HepG2 (cell line): ENCODE results near the gene NKX1-2. TPM values are rescaled to one million over a fixed set of nuclear protein-coding genes. Genes with fewer than 3 reads are reported as not detected.

Experiments used
- DMTF1 ChIP-seq: sonication (generic); formaldehyde crosslinking; IDR thresholded peaks from 2 replicates; pipeline ENCODE4 v1.4.0; 2020; ENCODE audit warnings: mild to moderate bottlenecking, missing genetic modification reagents
- E2F5 ChIP-seq: sonication (generic); formaldehyde crosslinking; conservative IDR thresholded peaks from 2 replicates; pipeline ENCODE4 v1.4.0; 2020; ENCODE audit warnings: missing genetic modification reagents
- GATA4 ChIP-seq: sonication (generic); IDR thresholded peaks from 2 replicates; pipeline ENCODE4 v1.6.1; 2016; ENCODE audit warnings: antibody characterized with exemption, low read depth, borderline replicate concordance
- MIER3 ChIP-seq: IDR thresholded peaks from 2 replicates; pipeline ENCODE4 v1.6.1; 2016; ENCODE audit warnings: missing compliant biosample characterization, borderline replicate concordance
- NR2F2 ChIP-seq: IDR thresholded peaks from 2 replicates; pipeline ENCODE4 v1.6.1; 2012; ENCODE audit warnings: low read depth, inconsistent platforms, borderline replicate concordance
- SP140L ChIP-seq: sonication (generic); formaldehyde crosslinking; IDR thresholded peaks from 2 replicates; pipeline ENCODE4 v1.4.0; 2020; ENCODE audit warnings: missing genetic modification reagents, borderline replicate concordance
- TEAD3 ChIP-seq: optimal IDR thresholded peaks from 2 replicates; pipeline ENCODE3; 2016; ENCODE audit warnings: borderline replicate concordance
- TFAP4 ChIP-seq: sonication (generic); IDR thresholded peaks from 2 replicates; pipeline ENCODE4 v1.6.1; 2016; ENCODE audit warnings: low read depth, borderline replicate concordance
- U2AF1 ChIP-seq: fragments of 200-400 bp; formaldehyde crosslinking; optimal IDR thresholded peaks from 2 replicates; pipeline ENCODE3; 2017; ENCODE audit warnings: mild to moderate bottlenecking, low read depth, low read length
- XRCC5 ChIP-seq: fragments of 200-400 bp; formaldehyde crosslinking; optimal IDR thresholded peaks from 2 replicates; pipeline ENCODE3; 2017; ENCODE audit warnings: mild to moderate bottlenecking, low read length
- ZNF543 ChIP-seq: sonication (generic); formaldehyde crosslinking; IDR thresholded peaks from 2 replicates; pipeline ENCODE4 v1.4.0; 2020; ENCODE audit warnings: mild to moderate bottlenecking, missing genetic modification reagents
- ZNF678 ChIP-seq: sonication (generic); formaldehyde crosslinking; IDR thresholded peaks from 2 replicates; pipeline ENCODE4 v1.4.0; 2020; ENCODE audit warnings: mild to moderate bottlenecking, missing genetic modification reagents
- ZNF790 ChIP-seq: sonication (generic); formaldehyde crosslinking; IDR thresholded peaks from 2 replicates; pipeline ENCODE4 v1.8.0; 2022; ENCODE audit warnings: missing genetic modification reagents, mild to moderate bottlenecking, borderline replicate concordance
- polyA plus RNA-seq, 8 experiments: library from polyadenylated mRNA; depleted of rRNA in 3 of 8; stranded (reverse) in 7 of 8; unstranded in 1 of 8; fragments of >200 nt; fragmentation: Illumina TruSeq in 4 of 8; extraction: Trizol in 4 of 8; gene quantifications; 2 replicates each; pipeline versions ENCODE4 v1.2.1 to v1.2.3, GENCODE V29; 2011 to 2016; ENCODE audit warnings: low read depth in 4 of 8, missing spikeins in 1 of 8, mixed read lengths in 1 of 8; ENCODE audit not compliant: insufficient read depth in 1 of 8
- total RNA-seq, 5 experiments: library from RNA; depleted of rRNA; stranded (reverse); fragments of >200 nt; fragmentation: Illumina TruSeq; extraction: Trizol; gene quantifications; 2 replicates each; pipeline ENCODE4 v1.2.3, GENCODE V29; 2016; ENCODE audit warnings: low read depth in 1 of 5
- TF ChIP-seq, protein P1 (sequence below): IDR thresholded peaks from 2 replicates; pipeline ENCODE4 v1.6.1; 2016; ENCODE audit warnings: low read depth, control low read depth
- TF ChIP-seq, protein P2 (sequence below), 2 experiments: sonication (generic) in 1 of 2; formaldehyde crosslinking in 1 of 2; IDR thresholded peaks; 2 replicates each; pipeline versions ENCODE4 v1.4.0 to v1.6.1; 2016 to 2020; ENCODE audit warnings: borderline replicate concordance in 1 of 2, low read depth in 1 of 2, mild to moderate bottlenecking in 1 of 2, missing genetic modification reagents in 1 of 2
- TF ChIP-seq, protein P3 (sequence below): sonication (generic); formaldehyde crosslinking; IDR thresholded peaks from 2 replicates; pipeline ENCODE4 v1.4.0; 2020; ENCODE audit warnings: missing genetic modification reagents, borderline replicate concordance

Gene NKX1-2
- total and polyA plus RNA-seq, 2 of the 13 experiments (the other 11 are each of a cell fraction or from before 2014, with no cell fraction given) = not detected

- TF ChIP-seq, protein P1, sequence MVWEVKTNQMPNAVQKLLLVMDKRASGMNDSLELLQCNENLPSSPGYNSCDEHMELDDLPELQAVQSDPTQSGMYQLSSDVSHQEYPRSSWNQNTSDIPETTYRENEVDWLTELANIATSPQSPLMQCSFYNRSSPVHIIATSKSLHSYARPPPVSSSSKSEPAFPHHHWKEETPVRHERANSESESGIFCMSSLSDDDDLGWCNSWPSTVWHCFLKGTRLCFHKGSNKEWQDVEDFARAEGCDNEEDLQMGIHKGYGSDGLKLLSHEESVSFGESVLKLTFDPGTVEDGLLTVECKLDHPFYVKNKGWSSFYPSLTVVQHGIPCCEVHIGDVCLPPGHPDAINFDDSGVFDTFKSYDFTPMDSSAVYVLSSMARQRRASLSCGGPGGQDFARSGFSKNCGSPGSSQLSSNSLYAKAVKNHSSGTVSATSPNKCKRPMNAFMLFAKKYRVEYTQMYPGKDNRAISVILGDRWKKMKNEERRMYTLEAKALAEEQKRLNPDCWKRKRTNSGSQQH (CRISPR knock-in tag) = no peak
- no peak for TF ChIP-seq GATA4
- TF ChIP-seq ZNF790 = no peak
- TF ChIP-seq, protein P2, sequence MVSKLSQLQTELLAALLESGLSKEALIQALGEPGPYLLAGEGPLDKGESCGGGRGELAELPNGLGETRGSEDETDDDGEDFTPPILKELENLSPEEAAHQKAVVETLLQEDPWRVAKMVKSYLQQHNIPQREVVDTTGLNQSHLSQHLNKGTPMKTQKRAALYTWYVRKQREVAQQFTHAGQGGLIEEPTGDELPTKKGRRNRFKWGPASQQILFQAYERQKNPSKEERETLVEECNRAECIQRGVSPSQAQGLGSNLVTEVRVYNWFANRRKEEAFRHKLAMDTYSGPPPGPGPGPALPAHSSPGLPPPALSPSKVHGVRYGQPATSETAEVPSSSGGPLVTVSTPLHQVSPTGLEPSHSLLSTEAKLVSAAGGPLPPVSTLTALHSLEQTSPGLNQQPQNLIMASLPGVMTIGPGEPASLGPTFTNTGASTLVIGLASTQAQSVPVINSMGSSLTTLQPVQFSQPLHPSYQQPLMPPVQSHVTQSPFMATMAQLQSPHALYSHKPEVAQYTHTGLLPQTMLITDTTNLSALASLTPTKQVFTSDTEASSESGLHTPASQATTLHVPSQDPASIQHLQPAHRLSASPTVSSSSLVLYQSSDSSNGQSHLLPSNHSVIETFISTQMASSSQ (IDR thresholded peaks at IDR 0.05; ENCODE audit: low read depth) = no peak
- TF ChIP-seq, protein P2 (CRISPR knock-in tag; IDR thresholded peaks at IDR 0.05; ENCODE audit: borderline replicate concordance) = no peak
- peak; percentile 98 for TF ChIP-seq TEAD3 (CRISPR knock-in tag)
- TF ChIP-seq DMTF1 = no peak
- no peak for TF ChIP-seq ZNF543 (CRISPR knock-in tag)
- no peak for TF ChIP-seq U2AF1
- no peak for TF ChIP-seq E2F5 (CRISPR knock-in tag)
- TF ChIP-seq NR2F2 = 0 out of 2 replicates have a peak, but pooled peaks have one; percentile 19
- TF ChIP-seq XRCC5 = peak; percentile 32
- TF ChIP-seq, protein P3, sequence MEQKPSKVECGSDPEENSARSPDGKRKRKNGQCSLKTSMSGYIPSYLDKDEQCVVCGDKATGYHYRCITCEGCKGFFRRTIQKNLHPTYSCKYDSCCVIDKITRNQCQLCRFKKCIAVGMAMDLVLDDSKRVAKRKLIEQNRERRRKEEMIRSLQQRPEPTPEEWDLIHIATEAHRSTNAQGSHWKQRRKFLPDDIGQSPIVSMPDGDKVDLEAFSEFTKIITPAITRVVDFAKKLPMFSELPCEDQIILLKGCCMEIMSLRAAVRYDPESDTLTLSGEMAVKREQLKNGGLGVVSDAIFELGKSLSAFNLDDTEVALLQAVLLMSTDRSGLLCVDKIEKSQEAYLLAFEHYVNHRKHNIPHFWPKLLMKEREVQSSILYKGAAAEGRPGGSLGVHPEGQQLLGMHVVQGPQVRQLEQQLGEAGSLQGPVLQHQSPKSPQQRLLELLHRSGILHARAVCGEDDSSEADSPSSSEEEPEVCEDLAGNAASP (CRISPR knock-in tag) = no peak
- TF ChIP-seq MIER3 (CRISPR knock-in tag) = no peak
- no peak for TF ChIP-seq ZNF678 (CRISPR knock-in tag)
- peak; percentile 20; the same call in 1 of the 2 replicates for TF ChIP-seq TFAP4
- TF ChIP-seq SP140L = no peak
These were observed 28.0 kb upstream of the NKX1-2 start (continued) for GRCh38 chr10:124477614-124478363.
